Measurements from ENCODE around the gene FAM171A1.

GRCh38 chr10:15313047-15313446 lies 58.0 kb downstream of the FAM171A1 start:
- TF ChIP-seq CTCF (IDR thresholded peaks at IDR 0.05) = no peak
- no peak for TF ChIP-seq ZFX (IDR thresholded peaks at IDR 0.05; ENCODE audit: borderline replicate concordance)
